ENCODE measurements around the gene TMEM108. TPM values are rescaled to one million over a fixed set of nuclear protein-coding genes. Genes with fewer than 3 reads are reported as not detected.

TMEM108 gene
- total and polyA plus RNA-seq, 10 of the 15 experiments (the other 5 are each of a cell fraction or from before 2014, with no cell fraction given): 0.02 to 0.58 (median 0.12) TPM; not detected in 5

- Histone ChIP-seq H3K79me2 (ENCODE audit: control insufficient read depth, insufficient read depth, low read length) (no peaks in the 10 kb centered on the region), H3K9ac (ENCODE audit: control insufficient read depth, insufficient read depth, low read length) (no peak overlapping the region), H3K27me3 (replicated peaks in 1 of 2; ENCODE audit: control insufficient read depth in 2 of 2, insufficient read depth in 2 of 2, low read length in 1 of 2) (no peaks in the 10 kb centered on the region; a peak in 2 of 4 replicates), H3K4me2 (ENCODE audit: control insufficient read depth, insufficient read depth) (no peak overlapping the region), H3K36me3 (ENCODE audit: control insufficient read depth in 2 of 2, insufficient read depth in 2 of 2, low read length in 1 of 2) (no peaks in the 10 kb centered on the region), H3K9me3 (replicated peaks; ENCODE audit: control insufficient read depth, insufficient read depth, low read length) (no peaks in the 10 kb centered on the region), H3K4me1 (ENCODE audit: control insufficient read depth, insufficient read depth, low read length) (no peaks in the 10 kb centered on the region), H3K4me3 (no peak overlapping the region), H4K20me1 (ENCODE audit: control insufficient read depth, insufficient read depth) (no peaks in the 10 kb centered on the region), H3K27ac (ENCODE audit: control insufficient read depth, insufficient read depth) (no peak overlapping the region), H2AFZ (ENCODE audit: control insufficient read depth, low read depth, low read length) (no peak overlapping the region)
- FAIRE-seq: no peak
- ChIA-PET RAD21 (ENCODE audit: unreplicated experiment) (interaction anchor here (1.1 to 2.1 kb wide), 2 partner anchors 276 to 656 kb away, joined by 3 to 4 read pairs (median 4); no protein-coding TSS in a partner anchor), POLR2A (interaction anchor here (1.0 kb wide), 1 partner anchor 187 kb away, joined by 3 read pairs; no protein-coding TSS in a partner anchor), CTCF (interaction anchor here (0.8 to 2.2 kb wide), 8 partner anchors 9 to 664 kb away, joined by 3 to 6 read pairs (median 4); no protein-coding TSS in a partner anchor), SMC1A (ENCODE audit: uncharacterized antibody, unreplicated experiment) (interaction anchor here (1.2 to 1.8 kb wide), 4 partner anchors 23 to 661 kb away, joined by 3 to 9 read pairs (median 6); no protein-coding TSS in a partner anchor)
- BruUV-seq (replicated peaks): no TSS peak
- 87% methylated on average over 4 of the region's 4 CpGs for WGBS (ENCODE audit: insufficient coverage, insufficient replicate concordance, low lambda C conversion rate, missing lambda C conversion rate)
- in situ Hi-C loops (cut with MboI): loop anchor here (5.0 to 25.0 kb wide), 2 partner anchors 345 to 850 kb away; no protein-coding TSS in a partner anchor
- intact Hi-C loops (cut with micrococcal nuclease; ENCODE audit: unreplicated experiment): no loop called here
- DNase-seq (ENCODE audit: low read depth, low spot score): no peak
- TF ChIP-seq EZH2 (IDR thresholded peaks at IDR 0.05; ENCODE audit: borderline replicate concordance, control insufficient read depth, low read depth, low read length) (no peak), YY1 (IDR thresholded peaks at IDR 0.05; ENCODE audit: low read depth, low read length) (no peak), IRF3 (IDR thresholded peaks at IDR 0.05) (no peak)
- no peak for ATAC-seq
These were observed 349.1 kb downstream of the TMEM108 start for GRCh38 chr3:133387341-133387740.

Data from GM12878 (cell line).